Stimulated activated CD8-positive, alpha-beta memory T cell treated with anti-CD3 and anti-CD28 coated beads, Interleukin-12 subunit alpha, Interleukin-12 subunit beta, amount 100 ng/mL, for 4 hours (primary cell): ENCODE data around the gene MYL3.

Source experiments
- DNase-seq: peaks from one replicate; pipeline ENCODE4 v3.0.0-alpha.2; 2020; ENCODE audit warnings: low read depth

MYL3 gene

GRCh38 chr3:46883054-46883829 is 20.0 kb upstream of the MYL3 start:
- DNase-seq = no peak

DNA sequence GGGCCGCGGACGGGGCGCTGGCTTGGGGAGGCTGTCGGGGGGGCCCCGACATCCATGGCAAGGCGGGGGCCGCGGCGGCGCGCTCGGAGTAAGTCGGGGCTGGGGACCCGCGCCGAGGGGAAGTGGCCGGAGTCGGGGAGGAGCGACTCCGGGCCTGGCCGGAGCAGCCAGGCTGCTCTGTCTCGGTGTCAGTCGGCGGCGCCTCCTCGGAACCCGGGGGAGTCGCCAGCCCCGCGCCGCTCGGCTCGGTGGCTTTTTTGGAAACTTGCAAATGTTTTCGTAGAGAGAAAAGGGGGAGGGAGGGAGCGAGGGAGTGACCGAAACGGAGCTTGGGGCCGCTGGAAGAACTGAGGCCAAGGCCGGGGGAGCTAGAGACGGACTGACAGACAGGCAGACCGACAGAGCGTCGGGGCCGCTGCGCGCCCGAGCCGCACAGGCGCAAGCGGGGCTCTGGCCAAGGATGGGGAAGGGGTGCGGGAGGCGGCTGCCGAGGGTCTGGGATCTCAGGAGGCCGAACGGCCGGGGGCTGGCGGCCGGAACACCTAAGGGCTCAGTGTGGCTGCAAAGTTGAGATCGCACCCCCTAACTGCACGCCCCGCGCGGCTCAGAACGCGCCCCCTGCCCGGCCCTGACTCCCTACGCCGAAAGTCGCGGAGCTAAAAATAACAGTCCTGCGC is 19.3 kb upstream of the MYL3 start:
- DNase-seq = no peak

- DNase-seq = no peak
These were observed 18.5 kb upstream of the MYL3 start for GRCh38 chr3:46881596-46882376.

DNA sequence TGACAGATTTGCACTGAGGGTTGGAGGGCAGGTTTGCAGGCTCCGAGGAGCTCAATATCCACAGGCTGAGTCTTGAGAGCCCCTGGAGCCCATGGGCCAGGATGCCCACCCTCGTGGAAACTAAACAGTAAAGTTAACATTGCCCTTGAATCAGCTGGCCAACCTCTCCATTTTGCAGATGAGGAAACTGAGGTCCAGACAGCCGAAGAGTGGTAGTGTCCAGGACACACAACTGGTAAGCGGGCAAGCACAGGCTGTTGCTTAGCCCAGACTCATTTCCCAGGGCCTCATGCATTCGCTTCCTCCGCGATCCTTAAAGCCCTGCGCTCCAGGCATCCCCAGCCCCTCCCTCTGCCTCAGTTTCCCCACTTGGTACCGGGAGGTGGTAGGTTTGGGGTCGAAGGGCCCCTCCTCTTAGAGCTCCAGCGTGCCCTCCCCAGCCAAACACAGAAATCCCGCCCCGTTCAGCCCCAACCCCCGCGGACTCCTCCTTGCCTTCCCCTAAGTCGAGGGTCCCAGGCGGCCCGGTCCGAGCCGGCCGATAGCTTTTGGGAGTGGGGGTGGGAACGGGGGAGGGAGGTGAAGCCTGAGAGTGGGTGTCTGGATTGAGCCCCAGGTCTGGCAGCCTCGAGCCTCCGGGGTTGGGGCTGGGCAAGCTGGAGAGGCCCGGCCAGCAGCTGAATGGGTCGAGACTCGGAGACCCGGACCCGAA is 17.8 kb upstream of the MYL3 start:
- no peak for DNase-seq

DNA sequence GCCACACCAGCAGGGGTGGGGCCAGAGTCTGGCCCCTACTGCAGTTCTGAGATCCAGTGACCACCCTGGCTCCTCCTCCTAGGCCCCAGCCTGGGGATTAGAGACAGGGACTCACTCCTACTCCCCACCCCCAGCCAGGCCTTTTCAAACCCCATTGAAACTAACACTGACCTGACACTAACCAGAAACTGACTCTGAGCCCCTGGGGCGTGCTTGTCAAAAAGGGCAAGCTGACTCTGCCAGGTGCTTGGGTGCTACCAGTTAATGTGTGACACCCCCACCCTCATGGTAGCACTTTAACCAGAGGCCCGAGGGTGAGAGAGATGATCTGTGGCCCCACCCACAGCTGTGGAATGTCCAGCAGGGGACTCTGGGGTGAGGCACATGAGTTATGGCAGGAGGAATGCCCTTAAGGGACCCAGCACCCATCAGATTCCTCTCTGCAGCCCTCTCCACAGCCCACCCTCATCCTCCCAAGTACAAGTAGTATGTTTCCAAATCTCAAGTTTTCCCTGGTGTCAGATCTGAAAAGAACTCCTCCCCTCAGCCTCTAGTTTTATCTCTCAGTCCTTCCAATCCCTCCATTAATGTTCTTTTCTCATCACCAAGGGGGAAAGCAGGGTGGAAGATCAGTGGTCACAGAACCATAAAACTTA is 15.7 kb upstream of the MYL3 start:
- DNase-seq = no peak

- DNase-seq = no peak
These were observed 14.3 kb upstream of the MYL3 start, which contains the start of gene PTH1R for GRCh38 chr3:46877406-46878125. Gene PTH1R, plus strand, starts transcription at chr3:46877721. Its CDS starts 5,839 bp downstream, at chr3:46883560.

GRCh38 chr3:46876313-46877300 is 13.4 kb upstream of the MYL3 start:
- no peak for DNase-seq

DNA sequence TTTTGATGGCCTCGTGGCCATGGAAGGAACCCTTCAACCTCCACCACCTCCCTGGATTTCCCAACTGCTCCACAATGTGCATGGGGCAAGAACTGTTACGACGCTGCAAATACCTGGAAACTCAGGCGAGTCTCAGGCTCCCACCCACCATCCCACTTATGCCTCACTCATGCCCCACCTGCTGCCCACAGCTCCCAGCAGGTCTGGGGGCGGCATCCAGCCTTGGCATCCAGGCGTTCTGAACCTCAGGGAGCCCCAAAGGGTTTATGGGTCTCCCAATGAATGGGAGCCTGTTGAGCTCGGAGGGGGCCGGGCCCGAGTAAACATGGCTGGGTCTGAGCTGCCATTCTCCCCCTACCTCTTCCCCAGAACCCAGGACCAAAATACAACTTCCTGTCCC is 12.3 kb upstream of the MYL3 start:
- DNase-seq = no peak

GRCh38 chr3:46874430-46874829 is 11.2 kb upstream of the MYL3 start:
- no peak for DNase-seq

GRCh38 chr3:46873521-46873920 is 10.3 kb upstream of the MYL3 start:
- DNase-seq = no peak

- no peak for DNase-seq
These were observed 8.0 kb upstream of the MYL3 start for GRCh38 chr3:46871222-46871621.

DNA sequence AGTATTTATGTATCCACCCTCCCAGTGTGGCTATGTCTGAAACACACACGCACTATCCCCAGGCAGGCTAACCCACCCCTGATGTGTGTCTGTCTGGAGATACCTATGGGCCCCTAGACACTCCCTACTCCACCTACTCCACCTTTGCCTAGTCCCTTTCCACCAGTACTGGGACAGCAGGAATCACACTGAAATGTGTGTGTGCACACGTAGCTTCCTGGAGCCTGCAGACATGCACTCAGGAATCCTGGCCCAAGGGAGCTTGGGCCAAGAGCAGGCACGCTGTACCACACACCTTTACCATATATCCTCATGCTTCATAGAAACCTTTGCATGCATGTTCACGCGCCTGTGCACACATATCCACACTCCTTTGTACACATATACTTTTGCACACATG is 7.4 kb upstream of the MYL3 start:
- DNase-seq = no peak

DNA sequence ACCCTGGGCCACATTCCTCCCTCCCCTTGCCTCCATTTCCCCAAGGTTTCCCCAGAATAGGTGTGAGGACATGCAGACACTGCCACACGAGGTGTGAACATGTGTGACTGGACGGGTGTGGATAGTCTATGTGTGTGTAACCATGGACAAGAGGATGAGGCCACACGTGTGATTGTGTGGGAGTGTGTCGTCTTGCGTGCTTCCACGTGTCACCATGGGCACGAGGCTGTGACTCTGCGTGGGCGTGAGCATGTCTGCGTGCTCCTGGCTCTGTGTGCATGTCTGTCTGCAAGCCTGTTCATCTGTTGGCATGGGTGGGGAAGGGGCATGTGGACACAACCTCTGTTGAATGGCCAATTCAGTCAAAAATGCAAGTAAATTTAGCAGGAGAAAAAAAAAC is 6.2 kb upstream of the MYL3 start:
- DNase-seq = no peak

DNA sequence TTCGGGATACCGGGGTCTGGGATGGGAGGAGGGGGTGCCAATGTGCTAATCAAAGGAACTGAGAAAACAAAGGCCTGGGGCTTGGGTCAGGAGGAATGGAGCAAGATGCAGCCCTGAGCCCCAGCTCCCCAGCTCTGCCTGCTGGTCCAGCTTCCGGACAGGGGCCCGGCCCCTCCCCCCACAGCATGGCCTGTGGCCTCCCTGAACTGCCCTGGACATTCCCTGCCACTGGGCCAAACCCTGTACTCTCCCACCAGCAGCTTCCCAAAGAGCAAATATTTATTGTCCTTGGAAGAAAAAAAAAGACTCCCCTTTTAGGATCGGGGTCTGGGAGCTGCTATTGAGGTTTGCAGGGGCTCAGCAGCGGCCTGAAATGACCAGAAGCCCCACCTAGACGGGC is 5.7 kb upstream of the MYL3 start:
- no peak for DNase-seq

GRCh38 chr3:46868287-46868686 is 5.0 kb upstream of the MYL3 start:
- no peak for DNase-seq

DNA sequence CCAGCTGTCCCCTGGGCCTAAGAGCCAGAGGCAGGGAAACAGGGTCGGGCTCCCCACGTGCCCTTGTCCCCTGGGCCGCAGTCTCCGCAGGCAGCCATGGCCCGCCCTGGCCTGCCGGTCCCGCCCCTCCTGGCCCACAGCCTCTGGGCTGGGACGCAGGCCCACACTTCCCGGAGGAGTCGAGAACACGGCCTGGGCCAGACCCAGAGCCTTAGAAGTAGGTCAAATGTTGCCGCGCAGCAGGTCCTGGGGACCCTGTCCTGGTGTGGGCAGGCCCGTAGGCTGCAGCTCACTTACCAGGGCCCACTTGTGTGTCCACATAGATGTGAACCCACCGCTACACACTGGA is 4.3 kb upstream of the MYL3 start:
- DNase-seq = no peak

GRCh38 chr3:46866720-46867549 is 3.7 kb upstream of the MYL3 start:
- peak; percentile 51 for DNase-seq

- DNase-seq = no peak
These were observed 2.9 kb upstream of the MYL3 start for GRCh38 chr3:46866032-46866595.

DNA sequence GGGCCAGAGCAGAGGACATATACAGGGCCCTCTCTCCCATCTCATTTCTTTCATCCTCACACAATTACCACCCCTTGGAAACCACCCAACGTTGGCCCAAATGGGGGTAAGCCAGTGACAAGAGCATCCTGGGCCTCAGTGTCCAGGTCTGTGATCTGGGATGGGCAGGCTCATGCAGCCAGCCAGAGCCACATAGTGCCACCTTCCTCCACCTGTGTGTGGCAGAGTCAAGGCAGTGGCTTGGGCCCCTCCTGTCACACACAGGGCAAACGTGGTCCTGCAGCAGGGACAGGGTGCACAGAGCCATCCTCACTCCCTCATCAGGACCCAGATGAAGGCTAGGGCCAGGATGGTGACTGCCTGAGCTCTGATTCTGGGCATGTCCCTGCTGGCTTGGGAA is 2.3 kb upstream of the MYL3 start:
- DNase-seq = no peak
